ENCODE measurements around the gene AKR1D1.
A peak's percentile ranks its signal among the peaks of the same experiment; 100 is the strongest.
"Not testable (repeated sequence)": the region's sequence is repeated elsewhere in the genome, so short reads cannot be mapped to it uniquely, and the experiment has no call there.

Gene AKR1D1

DNA sequence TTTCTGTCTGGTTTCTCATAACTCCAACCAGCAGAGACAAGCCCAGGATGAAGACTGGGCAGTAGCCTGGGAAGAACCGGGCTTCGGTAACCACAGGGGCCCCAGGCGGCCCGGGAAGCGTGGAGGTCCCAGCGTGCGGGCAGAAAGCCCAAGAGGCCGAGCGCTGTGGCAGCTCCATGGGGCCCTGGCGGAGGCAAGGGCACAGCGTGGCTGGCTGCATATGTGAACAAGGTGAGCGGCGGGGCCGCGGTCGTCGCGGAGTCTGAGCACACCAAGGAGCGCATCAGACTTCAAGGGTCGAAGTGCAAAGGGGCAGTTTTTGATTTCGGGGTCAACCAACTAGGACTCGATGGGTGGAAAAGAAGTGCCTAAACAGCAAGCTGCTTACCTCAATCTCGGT lies 45.9 kb downstream of the AKR1D1 start:
- DNase-seq (ENCODE audit: low read depth) = no peak

DNA sequence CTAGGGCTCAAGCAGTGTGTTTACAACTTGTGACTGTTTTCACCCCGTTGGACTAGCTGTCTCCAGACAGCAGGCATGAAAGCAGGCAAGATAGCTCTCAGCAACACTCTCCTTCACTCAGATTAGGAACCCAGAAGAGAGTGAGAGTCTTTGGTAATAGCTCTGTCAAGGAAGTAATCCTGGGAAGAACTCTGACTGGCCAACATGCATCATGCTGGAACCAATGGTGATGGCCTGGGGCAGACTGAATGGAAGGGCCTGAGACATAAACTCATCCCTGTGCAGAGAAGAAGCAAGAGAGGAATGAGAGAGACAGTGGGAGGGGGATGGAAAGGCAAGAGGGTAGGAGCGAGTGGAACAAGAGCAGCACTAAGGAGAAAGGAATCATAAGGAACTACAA lies 48.9 kb downstream of the AKR1D1 start:
- DNase-seq (ENCODE audit: low read depth) = no peak

DNA sequence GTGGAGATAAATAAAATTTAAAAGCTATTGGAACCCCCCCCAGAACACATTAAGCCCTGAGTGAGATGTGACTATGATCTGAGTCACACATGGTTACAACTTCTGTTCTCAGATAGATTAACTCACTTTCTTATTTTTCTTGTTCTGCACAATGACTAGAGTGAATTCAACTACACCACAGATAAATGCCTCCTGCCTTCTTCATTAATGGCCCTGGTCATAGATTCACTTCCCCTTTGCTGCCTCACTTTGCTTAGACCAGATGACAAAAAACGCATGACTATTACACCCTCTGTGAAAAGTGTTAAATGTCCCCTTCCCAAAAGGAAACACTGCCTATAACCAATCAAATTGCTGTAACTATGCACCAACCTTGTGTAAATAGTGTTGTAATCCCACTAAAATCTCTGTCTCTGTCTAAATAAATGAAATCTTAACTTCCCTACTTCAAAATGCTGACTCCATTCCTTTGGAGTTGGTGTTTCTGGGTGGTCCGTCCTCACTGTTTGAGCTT lies 49.4 kb downstream of the AKR1D1 start:
- DNase-seq (ENCODE audit: low read depth) = no peak

DNA sequence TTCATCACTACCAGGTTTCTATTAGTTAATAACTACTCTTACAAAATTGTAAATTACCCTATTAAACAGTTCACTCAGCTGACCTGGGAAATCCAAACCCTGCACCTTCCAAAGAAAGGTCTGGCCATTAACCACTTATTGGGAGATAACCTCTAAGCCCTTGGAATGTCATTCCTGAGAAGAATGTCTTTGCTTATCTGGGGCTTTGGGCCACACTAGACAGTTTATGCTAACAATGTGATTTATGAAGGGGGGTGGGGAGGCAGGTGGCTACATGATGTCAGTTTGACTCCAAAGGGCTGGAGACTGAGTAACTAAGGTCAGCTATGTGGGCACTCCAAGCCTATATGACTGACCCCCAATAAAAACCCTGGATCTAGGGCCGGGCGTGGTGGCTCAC lies 50.7 kb downstream of the AKR1D1 start:
- no peak for DNase-seq (ENCODE audit: low read depth)

DNA sequence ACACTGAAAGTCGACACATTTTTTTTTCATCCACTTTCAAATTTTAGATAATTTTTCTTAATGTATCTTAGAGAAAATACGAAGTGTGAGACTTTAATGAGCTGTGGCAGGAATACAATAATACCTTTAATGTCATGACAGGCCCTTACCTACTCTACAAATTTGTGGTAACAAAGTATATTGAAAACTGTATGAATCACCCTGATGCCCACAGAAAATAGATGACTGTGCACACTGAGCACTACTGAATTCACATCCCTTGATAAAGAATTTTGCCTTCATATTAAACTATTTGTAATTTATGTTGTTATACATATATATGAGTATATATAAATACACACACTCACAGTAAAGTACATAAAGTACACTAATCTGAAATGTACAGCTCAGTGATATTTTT lies 51.7 kb downstream of the AKR1D1 start:
- DNase-seq (ENCODE audit: low read depth) = no peak

DNA sequence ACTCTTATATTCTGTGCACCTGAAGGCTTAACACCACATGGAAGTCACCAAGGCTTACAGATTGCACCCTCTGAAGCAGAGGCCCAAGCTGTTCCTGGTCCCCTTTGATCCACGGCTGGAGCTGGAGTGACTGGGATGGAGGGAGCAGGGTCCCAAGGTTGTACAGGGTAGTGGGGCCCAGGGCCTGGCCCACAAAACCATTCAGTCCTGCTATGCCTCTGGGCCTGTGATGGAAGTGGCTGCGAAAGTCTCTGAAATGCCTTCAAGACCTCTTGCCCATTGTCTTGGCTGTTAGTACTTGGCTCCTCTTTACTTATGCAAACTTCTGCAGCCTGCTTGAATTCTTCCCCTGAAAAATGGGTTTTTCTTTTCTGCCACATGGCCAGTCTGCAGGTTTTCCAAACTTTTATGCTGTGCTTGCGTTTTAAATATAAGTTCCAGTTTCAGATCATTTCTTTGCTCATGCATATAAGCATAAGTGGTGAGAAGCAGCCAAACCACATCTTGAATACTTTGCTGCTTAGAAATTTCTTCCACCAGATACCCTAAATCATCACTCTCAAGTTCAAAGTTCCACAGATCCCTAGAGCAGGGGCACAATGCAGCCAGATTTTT lies 53.4 kb downstream of the AKR1D1 start:
- DNase-seq (ENCODE audit: low read depth) = no peak

DNA sequence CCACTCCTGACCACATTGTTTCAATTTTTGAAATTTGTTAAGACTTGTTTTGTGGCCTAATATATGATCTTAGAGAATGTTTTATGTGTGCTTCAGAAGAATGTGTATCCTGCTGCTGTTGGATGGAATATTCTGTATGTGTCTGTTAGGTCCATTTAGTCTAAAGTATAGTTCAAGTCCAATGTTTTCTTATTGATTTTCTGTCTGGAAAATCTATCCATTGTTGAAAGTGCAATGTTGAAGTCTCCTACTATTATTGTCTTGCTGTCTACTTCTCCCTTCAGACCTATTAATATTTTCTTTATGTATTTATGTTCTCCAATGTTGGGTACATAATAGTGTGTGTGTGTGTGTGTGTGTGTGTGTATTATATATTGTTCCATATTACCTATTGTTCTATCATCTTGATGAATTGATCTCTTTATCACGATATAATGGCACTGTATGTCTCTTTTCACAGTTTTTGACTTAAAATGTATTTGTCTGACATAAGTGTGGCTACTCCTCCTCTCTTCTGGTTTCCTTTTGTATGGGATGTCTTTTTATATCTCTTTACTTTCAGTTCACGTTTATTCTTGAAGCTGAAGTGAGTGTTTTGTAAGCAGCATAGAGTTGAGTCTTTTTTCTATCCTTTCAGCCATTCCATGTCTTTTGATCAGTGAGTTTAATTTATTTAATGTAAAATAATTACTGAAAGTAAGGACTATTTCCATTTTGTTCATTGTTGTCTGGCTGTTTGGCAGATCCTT lies 61.3 kb downstream of the AKR1D1 start:
- no peak for DNase-seq (ENCODE audit: low read depth)

DNA sequence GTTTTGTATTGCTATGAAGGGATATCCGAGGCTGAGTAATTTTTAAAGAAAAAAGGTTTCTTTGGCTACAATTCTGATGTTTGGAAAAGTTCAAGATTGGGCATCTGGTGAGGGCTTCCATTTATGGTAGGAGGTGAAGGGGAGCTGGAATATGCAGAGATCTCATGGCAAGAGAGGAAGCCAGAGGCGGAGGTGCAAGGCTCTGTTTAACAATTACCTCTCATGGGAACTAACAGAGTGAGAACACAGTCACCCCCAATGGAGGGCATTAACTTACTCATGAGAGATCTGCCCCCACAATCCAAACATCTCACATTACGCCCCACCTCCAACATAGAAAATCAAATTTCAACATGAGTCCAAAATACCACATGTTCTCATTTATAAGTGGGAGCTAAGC lies 62.0 kb downstream of the AKR1D1 start:
- no peak for DNase-seq (ENCODE audit: low read depth)

DNA sequence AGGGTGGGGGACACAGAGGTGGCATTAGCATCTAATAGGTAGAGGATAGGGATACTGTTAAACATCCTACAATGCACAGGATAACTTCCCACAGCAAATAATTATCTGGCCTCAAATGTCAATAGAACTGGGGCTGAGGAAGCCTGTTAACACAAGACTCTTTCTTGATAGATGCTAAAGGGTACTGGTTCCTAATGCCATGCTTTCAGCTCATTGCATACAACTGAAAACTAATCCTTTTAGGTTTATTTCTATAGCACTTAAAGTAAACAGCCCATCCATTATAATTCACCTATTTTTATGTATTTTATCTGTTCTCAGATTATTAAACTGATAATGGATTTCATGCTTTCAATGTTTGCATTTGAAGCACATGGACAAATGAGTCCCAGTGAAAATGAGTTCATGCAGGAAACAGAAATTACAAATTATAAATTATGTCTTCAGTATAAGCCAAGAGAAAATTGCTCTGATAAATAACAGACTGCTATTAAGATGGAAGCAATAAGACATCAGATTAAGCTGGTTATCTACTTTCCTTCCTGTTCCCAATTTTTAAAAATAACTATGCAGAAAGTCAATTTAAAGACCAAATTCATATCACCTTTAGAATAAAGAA lies 66.4 kb downstream of the AKR1D1 start:
- no peak for DNase-seq (ENCODE audit: low read depth)

DNA sequence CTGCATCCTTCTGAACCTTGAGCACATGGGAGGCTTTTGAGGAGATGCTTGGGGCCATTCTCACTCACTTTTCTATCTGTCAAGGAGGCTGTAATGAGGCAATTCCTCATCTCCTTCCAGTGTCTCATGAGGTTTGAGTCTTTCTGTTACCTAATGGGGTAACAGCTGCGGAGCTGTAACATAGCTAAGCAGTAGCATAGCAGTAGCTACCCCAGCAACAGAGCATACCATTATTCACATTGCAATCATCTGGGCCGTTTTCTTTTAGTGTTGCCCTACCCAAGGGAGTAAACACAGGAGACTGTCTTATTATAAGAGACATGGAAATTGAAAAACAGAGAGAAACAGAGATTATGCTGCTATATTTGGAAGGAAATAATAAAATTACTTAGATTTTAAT lies 68.7 kb downstream of the AKR1D1 start:
- no peak for DNase-seq (ENCODE audit: low read depth)

DNA sequence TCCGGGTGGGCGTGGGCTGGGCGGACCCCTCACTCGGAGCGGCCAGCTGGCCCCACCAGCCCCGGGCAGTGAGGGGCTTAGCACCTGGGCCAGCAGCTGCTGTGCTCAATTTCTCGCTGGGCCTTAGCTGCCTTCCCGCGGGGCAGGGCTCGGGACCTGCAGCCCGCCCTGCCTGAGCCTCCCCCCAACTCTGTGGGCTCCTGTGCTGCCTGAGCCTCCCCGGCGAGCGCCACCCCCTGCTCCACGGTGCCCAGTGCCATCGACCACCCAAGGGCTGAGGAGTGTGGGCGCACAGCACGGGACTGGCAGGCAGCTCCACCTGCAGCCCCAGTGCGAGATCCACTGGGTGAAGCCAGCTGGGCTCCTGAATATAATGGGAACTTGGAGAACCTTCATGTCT lies 70.0 kb downstream of the AKR1D1 start:
- DNase-seq (ENCODE audit: low read depth) = not testable (repeated sequence)

DNA sequence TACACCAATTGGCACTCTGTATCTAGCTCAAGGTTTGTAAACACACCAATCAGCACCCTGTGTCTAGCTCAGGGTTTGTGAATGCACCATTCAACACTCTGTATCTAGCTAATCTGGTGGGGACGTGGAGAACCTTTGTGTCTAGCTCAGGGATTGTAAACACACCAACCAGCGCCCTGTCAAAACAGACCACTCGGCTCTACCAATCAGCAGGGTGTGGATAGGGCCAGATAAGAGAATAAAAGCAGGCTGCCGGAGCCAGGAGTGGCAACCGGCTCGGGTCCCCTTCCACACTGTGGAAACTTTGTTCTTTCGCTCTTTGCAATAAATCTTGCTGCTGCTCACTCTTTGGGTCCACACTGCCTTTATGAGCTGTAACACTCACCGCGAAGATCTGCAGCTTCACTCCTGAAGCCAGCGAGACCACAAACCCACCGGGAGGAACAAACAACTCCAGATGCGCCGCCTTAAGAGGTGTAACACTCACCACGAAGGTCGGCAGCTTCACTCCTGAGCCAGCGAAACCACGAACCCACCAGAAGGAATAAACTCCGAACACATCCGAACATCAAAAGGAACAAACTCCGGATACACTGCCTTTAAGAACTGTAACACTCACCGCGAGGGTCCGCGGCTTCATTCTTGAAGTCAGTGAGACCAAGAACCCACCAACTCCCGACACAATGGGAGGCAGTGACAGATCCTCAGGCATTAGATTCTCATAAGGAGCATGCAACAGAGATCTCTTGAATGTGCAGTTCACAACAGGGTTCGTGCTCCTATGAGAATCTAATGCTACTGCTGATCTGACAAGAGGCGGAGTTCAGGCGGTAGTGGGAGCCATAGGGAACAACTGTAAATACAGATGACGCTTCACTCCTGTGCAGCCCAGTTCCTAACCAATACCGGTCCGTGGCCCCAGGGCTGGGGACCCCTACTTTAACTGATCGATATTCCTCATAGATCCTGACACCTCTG lies 70.8 kb downstream of the AKR1D1 start:
- DNase-seq (ENCODE audit: low read depth) = not testable (repeated sequence)

DNA sequence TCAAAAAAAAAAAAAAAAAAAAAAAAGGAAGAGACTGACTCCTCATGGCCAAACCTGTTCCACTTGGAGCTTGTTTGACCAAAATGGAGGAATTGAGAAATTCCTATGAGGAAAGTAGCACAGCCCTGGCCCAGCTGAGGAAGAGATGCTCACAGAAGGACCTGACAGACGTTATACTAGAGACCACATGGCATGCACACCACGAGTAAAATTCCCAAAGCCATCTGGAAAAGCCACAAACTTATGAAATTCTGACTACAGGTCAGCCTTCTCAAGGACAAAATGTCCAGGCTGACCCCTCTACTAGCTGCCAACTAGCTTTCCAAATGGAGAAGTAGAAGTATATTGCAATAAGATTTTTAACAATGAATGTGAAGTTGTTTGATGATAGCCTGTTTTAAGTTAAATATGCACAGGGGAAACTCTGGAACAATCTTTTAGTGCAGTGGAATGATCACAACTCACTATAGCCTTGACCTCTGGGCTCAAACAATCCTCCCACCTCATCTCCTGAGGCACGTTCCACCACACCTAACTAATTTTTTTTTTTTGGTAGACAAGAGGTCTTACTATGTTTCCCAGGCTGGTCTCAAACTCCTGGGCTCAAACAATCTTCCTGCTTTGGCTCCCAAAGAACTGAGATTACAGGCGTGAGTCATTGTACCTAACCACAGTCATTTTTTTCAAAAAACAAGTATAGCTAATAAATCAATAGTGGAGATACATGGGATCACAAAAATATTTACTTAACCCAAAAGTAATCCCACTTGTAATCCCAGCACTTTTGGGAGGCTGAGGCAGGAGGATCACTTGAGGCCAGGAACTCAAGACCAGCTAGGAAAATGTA lies 75.7 kb downstream of the AKR1D1 start:
- no peak for DNase-seq (ENCODE audit: low read depth)

DNA sequence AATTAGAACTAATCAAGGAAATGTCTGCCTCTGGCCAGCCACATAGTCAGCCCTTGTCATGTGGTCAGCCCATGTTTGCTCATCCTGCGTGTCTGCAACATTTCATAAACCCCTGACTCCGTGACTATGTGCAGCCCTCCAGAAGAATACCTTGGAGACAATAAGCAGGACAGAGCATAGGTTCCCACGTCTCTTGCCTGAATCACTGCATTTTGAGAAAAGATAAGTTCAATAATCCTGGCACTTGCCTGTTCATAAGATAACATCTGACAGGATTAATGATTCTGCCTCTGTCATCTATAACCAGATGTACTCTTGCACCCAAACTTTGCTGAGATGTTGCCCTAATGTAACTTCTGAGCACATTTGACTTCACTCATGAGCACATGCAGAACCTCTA lies 78.4 kb downstream of the AKR1D1 start:
- no peak for DNase-seq (ENCODE audit: low read depth)

DNA sequence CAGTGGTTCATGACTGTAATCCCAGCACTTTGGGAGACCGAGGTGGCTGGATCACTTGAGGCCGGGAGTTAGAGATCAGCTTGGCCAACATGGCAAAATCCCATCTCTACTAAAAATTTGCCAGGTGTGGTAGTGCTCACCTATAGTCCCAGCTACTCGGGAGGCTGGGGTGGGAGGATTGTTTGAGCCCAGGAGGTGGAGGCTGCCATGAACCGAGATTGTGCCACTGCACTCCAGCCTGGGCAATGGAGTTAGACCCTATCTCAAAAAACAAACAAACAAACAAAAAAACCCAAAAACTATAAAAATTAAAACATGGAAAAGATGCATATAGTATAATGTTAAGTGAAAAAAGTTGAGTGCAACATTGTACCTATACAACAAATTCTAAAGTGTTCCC lies 81.4 kb downstream of the AKR1D1 start:
- no peak for DNase-seq (ENCODE audit: low read depth)

DNA sequence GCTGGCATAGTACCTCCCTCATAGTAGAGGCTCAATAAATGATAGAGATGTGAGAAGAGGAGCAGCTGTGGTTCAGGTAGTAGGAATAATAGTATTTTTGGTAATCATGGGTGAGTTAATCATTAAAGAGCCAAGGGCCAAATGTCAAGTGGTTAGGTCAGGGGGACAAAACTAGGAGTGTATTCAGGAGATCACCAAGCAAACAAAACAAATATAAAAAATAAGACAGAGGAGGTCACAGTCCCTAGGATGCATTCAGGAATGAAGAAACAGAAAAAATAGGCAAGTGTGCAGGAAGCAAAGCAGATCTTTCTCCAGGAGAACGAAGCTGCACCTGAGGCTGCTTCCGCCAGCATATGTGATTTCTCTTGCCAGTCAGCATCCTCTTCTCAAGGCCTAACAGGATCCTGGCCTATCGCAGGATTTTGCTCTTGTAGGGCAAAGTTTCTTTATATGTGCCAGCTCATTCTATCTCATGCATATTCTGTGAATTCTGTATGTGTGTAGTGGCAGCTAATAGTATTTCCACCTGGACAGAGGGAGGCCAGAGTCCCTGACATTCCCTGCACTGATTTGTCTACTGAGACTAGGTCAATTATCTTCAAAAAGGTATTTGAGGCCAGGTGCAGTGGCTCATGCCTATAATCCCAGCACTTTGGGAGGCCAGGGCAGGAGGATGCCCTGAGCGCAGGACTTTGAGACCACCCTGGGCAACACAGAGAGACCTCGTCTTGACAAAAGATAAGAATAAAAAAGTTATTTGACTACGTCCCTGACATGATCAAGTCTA lies 82.7 kb downstream of the AKR1D1 start:
- no peak for DNase-seq (ENCODE audit: low read depth)

DNA sequence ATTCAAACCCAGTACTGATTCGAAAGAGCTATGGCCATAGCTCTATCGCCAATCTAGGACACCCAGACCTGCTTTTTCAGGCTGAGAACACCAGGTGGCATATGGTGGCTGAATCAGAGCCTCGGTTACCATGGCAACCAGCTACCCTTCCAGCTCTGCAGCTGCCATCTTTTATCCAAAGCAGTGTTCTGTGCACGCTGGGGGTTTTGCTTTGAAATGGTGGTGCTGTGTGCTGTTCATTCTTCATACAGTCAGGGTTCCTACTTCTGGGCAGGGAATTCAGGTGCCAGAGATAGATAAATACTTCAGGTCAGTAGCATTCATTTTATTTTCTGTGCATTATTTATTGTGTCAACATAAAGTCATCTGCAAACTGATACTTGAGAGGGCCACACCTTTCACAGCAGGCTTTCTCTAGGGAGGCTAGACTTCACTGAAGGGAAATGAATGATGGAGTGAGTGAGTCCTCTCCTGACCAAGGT lies 85.4 kb downstream of the AKR1D1 start:
- peak; percentile 69 for DNase-seq (ENCODE audit: low read depth)

DNA sequence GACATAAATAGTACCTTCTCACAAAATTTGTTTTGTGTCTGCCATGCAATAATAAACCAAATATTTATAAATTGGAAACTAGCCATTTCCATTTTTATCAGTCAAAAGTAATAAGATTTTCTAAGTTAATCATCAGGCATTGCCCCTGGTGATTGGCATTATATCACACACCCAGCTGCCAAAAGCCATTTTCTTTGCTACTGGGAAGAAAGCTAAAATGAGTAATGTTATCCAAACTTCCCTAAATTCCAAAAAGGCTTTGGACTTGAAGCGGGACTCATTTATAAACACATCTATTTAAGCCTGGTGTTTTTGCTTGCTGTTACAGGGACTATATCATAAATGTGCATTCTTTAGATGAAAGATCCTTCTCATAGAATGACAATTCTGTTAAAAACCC lies 86.0 kb downstream of the AKR1D1 start:
- no peak for DNase-seq (ENCODE audit: low read depth)

DNA sequence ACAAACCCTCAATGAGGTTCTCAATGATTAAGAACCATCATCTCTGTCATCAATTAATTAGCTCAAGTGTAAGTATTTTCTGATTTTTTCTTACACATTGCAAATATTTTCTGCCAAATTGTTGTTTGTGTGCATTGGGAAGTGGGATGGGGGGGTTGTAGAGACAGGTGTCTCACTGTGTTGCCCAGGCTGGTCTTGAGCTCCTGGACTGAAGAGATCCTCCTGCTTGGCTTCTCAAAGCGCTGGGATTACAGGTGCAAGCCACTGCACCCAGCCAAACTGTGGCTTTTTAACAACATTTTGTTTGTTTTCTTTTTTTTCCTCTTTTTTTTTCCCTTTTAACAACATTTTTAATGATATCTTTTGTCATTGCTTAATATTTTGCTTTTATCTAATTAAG lies 87.5 kb downstream of the AKR1D1 start:
- DNase-seq (ENCODE audit: low read depth) = no peak

DNA sequence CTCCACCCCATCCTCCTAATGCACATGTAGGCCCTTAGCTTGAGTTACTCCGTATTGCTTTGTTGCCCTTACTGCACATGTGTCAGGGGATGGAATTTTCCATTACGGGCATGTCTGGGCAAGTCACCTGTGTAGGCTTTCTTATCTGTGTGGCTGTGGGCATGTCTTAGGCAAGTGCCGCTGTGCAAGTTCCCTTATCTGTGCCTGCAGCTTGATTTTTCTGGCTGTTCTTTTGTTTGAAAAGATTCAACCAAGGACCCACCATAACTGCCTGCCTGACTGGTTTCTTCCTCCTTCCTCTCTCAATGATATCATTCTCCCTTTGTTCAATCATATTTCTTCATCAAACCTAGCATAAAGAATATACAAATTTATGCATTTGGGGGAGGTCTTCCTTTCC lies 88.5 kb downstream of the AKR1D1 start:
- no peak for DNase-seq (ENCODE audit: low read depth)

Measured in stimulated activated CD4-positive, alpha-beta T cell treated with anti-CD3 and anti-CD28 coated beads, Interleukin-2, amount 100 ng/mL, for 4 hours (primary cell).